Natural killer cell (primary cell): ENCODE measurements around the gene GARNL3. TPM values are rescaled to one million over a fixed set of nuclear protein-coding genes. Genes with fewer than 3 reads are reported as not detected.

ENCODE experiments used
- ATAC-seq, 3 donors: fragments of 150-1000 bp in 2 of 3; fragments of 200-7000 bp in 1 of 3; cut with Tn5 transposase; 1 replicate in 1 of 3; 2 replicates in 2 of 3; pipeline ENCODE4 v1.10.0; 2021; ENCODE audit warnings: mild to moderate bottlenecking in 2 of 3, moderate library complexity in 2 of 3
- DNase-seq, 2 donors: peaks; one replicate each; pipeline versions ENCODE4 v3.0.0 to v3.0.0-alpha.2; 2013 to 2021; ENCODE audit warnings: mixed read lengths in 1 of 2
- H3K27ac ChIP-seq: one replicate; pipeline ENCODE4 v1.5.1; 2013; ENCODE audit warnings: mild to moderate bottlenecking, low read length
- H3K27me3 ChIP-seq: one replicate; pipeline ENCODE4 v1.6.1; 2013; ENCODE audit warnings: low read length; ENCODE audit not compliant: control insufficient read depth, insufficient read depth
- H3K36me3 ChIP-seq: one replicate; pipeline ENCODE4 v1.6.1; 2013; ENCODE audit warnings: low read length; ENCODE audit not compliant: control insufficient read depth, insufficient read depth
- H3K4me1 ChIP-seq: one replicate; pipeline ENCODE4 v1.6.1; 2013; ENCODE audit warnings: low read length; ENCODE audit not compliant: control insufficient read depth, insufficient read depth
- H3K4me3 ChIP-seq: one replicate; pipeline ENCODE4 v1.5.1; 2013; ENCODE audit warnings: low read length
- H3K9me3 ChIP-seq: one replicate; pipeline ENCODE4 v1.6.1; 2013; ENCODE audit warnings: low read length; ENCODE audit not compliant: control insufficient read depth, insufficient read depth
- H3K27ac Mint-ChIP-seq, 2 donors: one replicate each; pipeline ENCODE4 v1.8.0; 2022; ENCODE audit warnings: mild to moderate bottlenecking in 2 of 2, mixed read lengths in 2 of 2, moderate library complexity in 1 of 2
- H3K27me3 Mint-ChIP-seq, 2 donors: one replicate each; pipeline ENCODE4 v1.8.0; 2022; ENCODE audit warnings: low read depth in 2 of 2, mixed read lengths in 2 of 2
- H3K36me3 Mint-ChIP-seq: one replicate; pipeline ENCODE4 v1.8.0; 2022; ENCODE audit warnings: mixed read lengths
- H3K4me1 Mint-ChIP-seq, 2 donors: one replicate each; pipeline ENCODE4 v1.8.0; 2022; ENCODE audit warnings: mixed read lengths in 2 of 2
- H3K4me3 Mint-ChIP-seq: one replicate; pipeline ENCODE4 v1.8.0; 2022; ENCODE audit warnings: mild to moderate bottlenecking, moderate library complexity, mixed read lengths
- H3K9me3 Mint-ChIP-seq, 2 donors: one replicate each; pipeline ENCODE4 v1.8.0; 2022; ENCODE audit warnings: mixed read lengths in 2 of 2
- CTCF ChIP-seq: fragments of 200-600 bp; IDR thresholded peaks from one replicate; pipeline ENCODE4 v1.8.0; 2022; ENCODE audit warnings: antibody characterized with exemption
- WGBS: methylation state at CpG from one replicate; pipeline ENCODE4 v1.1.7; 2013; ENCODE audit warnings: missing lambda C conversion rate; ENCODE audit not compliant: insufficient coverage; 5-methylcytosine and 5-hydroxymethylcytosine counted together
- intact Hi-C: fragments of 100-400 bp; cut with micrococcal nuclease; formaldehyde crosslinking; loops from one replicate; pipeline ENCODE4 v1.14.2; 2022
- total RNA-seq, 4 donors: library from RNA; stranded (reverse); fragments of 120-200 nt in 1 of 4; gene quantifications; one replicate each; pipeline versions ENCODE4 v1.2.3 to v1.2.4, GENCODE V29; 2013 to 2022

The GARNL3 gene
- total RNA-seq, 3 donors from 2014 or later (not counting 1 experiment from before 2014, with no cell fraction given), result 3.8 to 6.0 (median 6.0) TPM

- Histone ChIP-seq H3K4me3 (no peak overlapping the region), H3K36me3 (no peaks in the 10 kb centered on the region), H3K27me3 (no peaks in the 10 kb centered on the region), H3K4me1 (no peaks in the 10 kb centered on the region), H3K27ac (no peak overlapping the region), H3K9me3 (no peaks in the 10 kb centered on the region)
- no peaks in the 10 kb centered on the region for H3K27me3 Mint-ChIP-seq
- H3K4me3 Mint-ChIP-seq, result no peak overlapping the region
- no peaks in the 10 kb centered on the region for H3K36me3 Mint-ChIP-seq
- H3K9me3 Mint-ChIP-seq, result no peaks in the 10 kb centered on the region
- no peak overlapping the region for H3K27ac Mint-ChIP-seq
- ATAC-seq, result no peak
- no peak for TF ChIP-seq CTCF
- 95% methylated on average over 7 of the region's 7 CpGs for WGBS
- DNase-seq, result no peak
- intact Hi-C loops, result no loop called here
- no peaks in the 10 kb centered on the region for H3K4me1 Mint-ChIP-seq
Measured at GRCh38 chr9:127216210-127216887, 48.2 kb upstream of the GARNL3 start.

- no peak for TF ChIP-seq CTCF
- H3K36me3 ChIP-seq, result no peaks in the 10 kb centered on the region
- peaks cover 0 to 1% of the 10 kb centered on the region in 2 donors for H3K4me1 Mint-ChIP-seq
- H3K4me1 ChIP-seq, result no peaks in the 10 kb centered on the region
- no peak overlapping the region for H3K4me3 Mint-ChIP-seq
- 83% methylated on average over 5 of the region's 5 CpGs for WGBS
- ATAC-seq (no peak), DNase-seq (no peak)
- no peaks in the 10 kb centered on the region for H3K9me3 Mint-ChIP-seq
- H3K36me3 Mint-ChIP-seq, result no peaks in the 10 kb centered on the region
- H3K27ac ChIP-seq, result no peak overlapping the region
- no peaks in the 10 kb centered on the region for H3K27me3 ChIP-seq
- no peaks in the 10 kb centered on the region for H3K9me3 ChIP-seq
- intact Hi-C loops, result no loop called here
- H3K27me3 Mint-ChIP-seq, result no peaks in the 10 kb centered on the region
- H3K27ac Mint-ChIP-seq, result no peak overlapping the region
- no peak overlapping the region for H3K4me3 ChIP-seq
Measured at GRCh38 chr9:127216888-127217217, 47.7 kb upstream of the GARNL3 start.

GRCh38 chr9:127218818-127219217 is 45.8 kb upstream of the GARNL3 start:
- Mint-ChIP-seq H3K27me3 (no peaks in the 10 kb centered on the region), H3K4me3 (no peak overlapping the region), H3K4me1 (peaks cover 0 to 9% of the 10 kb centered on the region in 2 donors), H3K36me3 (no peaks in the 10 kb centered on the region), H3K9me3 (no peaks in the 10 kb centered on the region), H3K27ac (no peak overlapping the region)
- no peaks in the 10 kb centered on the region for H3K36me3 ChIP-seq
- no peaks in the 10 kb centered on the region for H3K9me3 ChIP-seq
- WGBS, result 89% methylated on average over 10 of the region's 10 CpGs
- H3K27me3 ChIP-seq, result no peaks in the 10 kb centered on the region
- intact Hi-C loops, result no loop called here
- no peak overlapping the region for H3K27ac ChIP-seq
- no peak for ATAC-seq
- no peak overlapping the region for H3K4me3 ChIP-seq
- DNase-seq, result no peak
- H3K4me1 ChIP-seq, result peaks cover 1% of the 10 kb centered on the region
- no peak for TF ChIP-seq CTCF

- Histone ChIP-seq H3K4me1 (peaks cover 8% of the 10 kb centered on the region), H3K4me3 (no peak overlapping the region), H3K27me3 (no peaks in the 10 kb centered on the region), H3K27ac (no peak overlapping the region), H3K36me3 (no peaks in the 10 kb centered on the region), H3K9me3 (no peaks in the 10 kb centered on the region)
- H3K27ac Mint-ChIP-seq, result no peak overlapping the region
- no peak overlapping the region for H3K4me3 Mint-ChIP-seq
- no peak for TF ChIP-seq CTCF
- peaks cover 3 to 16% of the 10 kb centered on the region in 2 donors for H3K4me1 Mint-ChIP-seq
- 84% methylated on average over 6 of the region's 6 CpGs for WGBS
- no peaks in the 10 kb centered on the region for H3K36me3 Mint-ChIP-seq
- H3K27me3 Mint-ChIP-seq, result peaks cover 0 to 2% of the 10 kb centered on the region in 2 donors
- intact Hi-C loops, result no loop called here
- no peaks in the 10 kb centered on the region for H3K9me3 Mint-ChIP-seq
- ATAC-seq (no peak), DNase-seq (no peak)
Measured at GRCh38 chr9:127219520-127219919, 45.1 kb upstream of the GARNL3 start.
